Stomach (tissue), 4 donors: Measurements from ENCODE around the gene LZTR1.

Source experiments
- CTCF ChIP-seq, 7 experiments: fragments of 450-650 bp in 4 of 7; fragments of 200-600 bp in 3 of 7; sonication (generic) in 3 of 7; IDR thresholded peaks; one replicate each; pipeline ENCODE4 v1.5.1; 2016 to 2019; ENCODE audit warnings: antibody characterized with exemption in 7 of 7, control low read depth in 2 of 7, mild to moderate bottlenecking in 1 of 7
- EP300 ChIP-seq: sonication (generic); formaldehyde crosslinking; IDR thresholded peaks from one replicate; pipeline ENCODE4 v1.6.1; 2017; ENCODE audit warnings: antibody characterized with exemption

GRCh38 chr22:20951932-20952380, 30.1 kb upstream of the LZTR1 start:
- TF ChIP-seq CTCF (IDR thresholded peaks at IDR 0.05) = no peak
- no peak for TF ChIP-seq EP300
